ENCODE measurements around the gene PCDHA1. TPM values are rescaled to one million over a fixed set of nuclear protein-coding genes. Genes with fewer than 3 reads are reported as not detected.

Gene PCDHA1
- total RNA-seq, 4 donors from 2014 or later, result not detected

GRCh38 chr5:140965905-140966292 lies 180.0 kb downstream of the PCDHA1 start:
- DNase-seq (ENCODE audit: low spot score) (no peak), ATAC-seq (ENCODE audit: low FRiP score) (peak; percentile 1)
- no peak for TF ChIP-seq CTCF (IDR thresholded peaks at IDR 0.05)

- TF ChIP-seq CTCF (IDR thresholded peaks at IDR 0.05), result no peak
- DNase-seq (ENCODE audit: low spot score) (no peak), ATAC-seq (ENCODE audit: low FRiP score) (peak; percentile 91)
These were observed 180.6 kb downstream of the PCDHA1 start, which contains the start of gene PCDHAC2 for GRCh38 chr5:140966293-140967225. PCDHAC2 (plus strand) TSS chr5:140966476; CDS start chr5:140966767, 291 bp downstream.

GRCh38 chr5:140967226-140967893 lies 181.4 kb downstream of the PCDHA1 start:
- no peak for TF ChIP-seq CTCF (IDR thresholded peaks at IDR 0.05)
- no peak for ATAC-seq (ENCODE audit: low FRiP score)
- DNase-seq (ENCODE audit: low spot score), result no peak

- ATAC-seq (ENCODE audit: low FRiP score), result no peak
- DNase-seq (ENCODE audit: low spot score), result no peak
- no peak for TF ChIP-seq CTCF (IDR thresholded peaks at IDR 0.05)
These were observed 183.9 kb downstream of the PCDHA1 start for GRCh38 chr5:140969880-140970279.

GRCh38 chr5:140973550-140973949 lies 187.6 kb downstream of the PCDHA1 start:
- DNase-seq (ENCODE audit: low spot score), result no peak
- no peak for TF ChIP-seq CTCF (IDR thresholded peaks at IDR 0.05)
- ATAC-seq (ENCODE audit: low FRiP score), result no peak

- no peak for DNase-seq (ENCODE audit: low spot score)
- peak; percentile 87 for ATAC-seq (ENCODE audit: low FRiP score)
- TF ChIP-seq CTCF (IDR thresholded peaks at IDR 0.05), result no peak
These were observed 191.1 kb downstream of the PCDHA1 start for GRCh38 chr5:140977003-140977402.
